Gastroesophageal sphincter (tissue), 3 donors: ENCODE results near the gene CLDN4.

Experiments
- CTCF ChIP-seq, 4 experiments: fragments of 200-600 bp in 2 of 4; fragments of 450-650 bp in 2 of 4; sonication (generic) in 1 of 4; IDR thresholded peaks; one replicate each; pipeline ENCODE4 v1.5.1; 2017 to 2019; ENCODE audit warnings: antibody characterized with exemption in 4 of 4, mild to moderate bottlenecking in 2 of 4, moderate library complexity in 2 of 4
- POLR2AphosphoS5 ChIP-seq: sonication (generic); formaldehyde crosslinking; IDR thresholded peaks from one replicate; pipeline ENCODE4 v1.6.1; 2017; ENCODE audit warnings: antibody characterized with exemption

- TF ChIP-seq CTCF (IDR thresholded peaks at IDR 0.05) (no peak), POLR2AphosphoS5 (no peak)
These were observed 19.8 kb upstream of the CLDN4 start for GRCh38 chr7:73810998-73811360.
